NCI-H128 (cell line): ENCODE measurements around the gene RNU5B-1.
A peak's percentile ranks its signal among the peaks of the same experiment; 100 is the strongest.

ENCODE experiments used
- DNase-seq: peaks from one replicate; lab custom pipeline; 2025; ENCODE audit not compliant: unreplicated experiment; lab: John Stamatoyannopoulos, UW

RNU5B-1 gene

DNA sequence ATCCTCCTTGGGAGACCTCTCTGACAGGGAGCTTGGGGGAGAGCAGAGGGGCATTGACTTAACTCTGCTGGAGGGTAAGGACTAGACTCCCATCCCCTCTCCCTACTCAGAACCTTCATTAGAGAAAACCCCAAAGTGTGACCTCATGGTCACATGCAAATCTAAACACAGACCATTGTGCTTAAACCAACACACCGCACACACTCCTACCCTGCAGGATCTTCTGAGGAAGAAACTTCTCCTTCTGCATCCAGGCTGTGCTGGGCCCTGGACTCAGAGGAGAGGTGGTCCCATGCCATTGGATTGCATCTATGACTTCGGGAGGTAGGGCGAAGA is 17.0 kb upstream of the RNU5B-1 start:
- DNase-seq = no peak

DNA sequence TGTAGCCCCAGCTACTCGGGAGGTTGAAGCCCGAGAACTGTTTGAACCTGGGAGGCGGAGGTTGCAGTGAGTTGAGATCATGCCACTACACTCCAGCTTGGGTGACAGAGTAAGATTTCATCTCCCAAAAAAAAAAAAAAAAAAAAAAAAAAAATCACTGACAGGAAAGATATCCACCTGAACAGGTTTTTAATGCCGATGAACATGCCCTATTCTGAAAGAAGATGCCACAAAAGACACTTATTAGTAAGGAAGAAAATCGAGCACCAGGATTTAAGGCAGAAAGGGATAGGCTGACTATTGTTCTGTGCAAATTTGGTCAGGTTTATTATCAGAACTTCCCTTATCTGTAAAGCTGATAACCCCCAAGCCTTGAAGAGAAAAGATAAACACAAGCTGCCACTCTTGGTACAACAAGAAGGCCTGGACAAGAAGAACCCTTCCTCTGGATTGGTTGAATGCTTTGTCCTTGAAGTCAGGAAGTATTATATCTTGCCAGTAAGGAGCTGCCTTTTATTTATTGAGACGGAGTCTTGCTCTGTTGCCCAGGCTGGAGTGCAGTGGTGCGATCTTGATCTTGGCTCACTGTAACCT is 15.1 kb upstream of the RNU5B-1 start:
- no peak for DNase-seq

DNA sequence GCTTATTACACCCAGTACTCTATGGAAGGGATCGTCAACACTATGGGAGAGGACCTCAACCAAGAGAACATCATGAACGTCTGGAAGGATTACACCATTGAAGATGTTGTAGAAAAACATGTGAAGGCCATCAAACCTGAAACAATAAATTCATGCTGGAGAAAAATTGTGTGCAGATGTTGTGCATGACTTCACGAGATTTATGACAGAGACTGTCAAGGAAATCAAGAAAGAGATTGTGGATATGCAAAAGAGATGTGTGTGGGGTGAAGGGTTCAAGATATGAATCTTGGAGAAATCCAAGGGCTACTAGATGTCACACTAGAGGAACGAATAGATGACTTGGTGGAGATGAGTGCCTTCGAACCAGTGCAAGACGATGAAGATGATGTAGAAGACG is 14.2 kb upstream of the RNU5B-1 start:
- DNase-seq = no peak

DNA sequence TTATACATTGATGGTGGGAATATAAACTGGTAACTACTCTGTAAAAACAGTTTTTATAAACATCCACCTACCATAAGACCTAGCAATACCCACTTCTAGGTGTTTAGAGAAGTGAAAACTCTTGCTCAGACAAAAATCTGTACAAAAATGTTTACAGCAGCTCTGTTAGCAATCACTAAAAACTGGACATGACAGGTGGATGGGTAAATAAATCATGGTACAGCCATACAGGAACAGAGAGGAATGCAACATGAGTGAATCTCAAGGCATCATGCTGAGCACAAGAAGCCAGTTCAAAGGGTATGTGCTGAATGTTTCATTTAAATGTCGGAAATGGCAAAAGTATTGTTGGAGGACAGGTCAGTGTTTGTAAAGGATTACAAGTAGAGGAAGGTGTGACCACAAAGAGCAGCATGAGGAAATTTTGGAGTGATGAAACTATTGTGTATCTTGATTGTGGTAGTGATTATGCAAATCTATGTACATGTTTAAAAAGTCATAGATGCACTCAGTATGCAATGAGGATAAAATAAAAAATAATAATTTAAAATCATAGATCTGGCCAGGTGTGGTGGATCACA is 11.4 kb upstream of the RNU5B-1 start:
- DNase-seq = no peak

DNA sequence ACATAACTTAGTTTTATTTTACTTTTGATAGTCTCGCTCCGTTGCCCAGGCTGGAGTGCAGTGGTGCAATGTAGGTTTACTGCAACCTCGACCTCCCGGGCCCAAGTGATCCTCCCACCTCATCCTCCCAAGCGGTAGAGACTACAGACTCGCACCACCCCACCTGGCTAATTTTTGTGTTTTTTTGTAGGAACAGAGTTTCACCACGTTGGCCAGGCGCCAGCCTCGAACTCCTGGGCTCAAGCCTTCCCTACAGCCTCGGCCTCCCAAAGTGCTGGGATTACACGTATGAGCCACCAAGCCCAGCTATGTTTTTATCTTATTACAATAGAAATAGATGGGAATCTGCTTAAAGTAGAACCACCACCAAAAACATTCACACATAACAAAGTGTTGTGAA is 5.7 kb upstream of the RNU5B-1 start:
- DNase-seq = no peak

DNA sequence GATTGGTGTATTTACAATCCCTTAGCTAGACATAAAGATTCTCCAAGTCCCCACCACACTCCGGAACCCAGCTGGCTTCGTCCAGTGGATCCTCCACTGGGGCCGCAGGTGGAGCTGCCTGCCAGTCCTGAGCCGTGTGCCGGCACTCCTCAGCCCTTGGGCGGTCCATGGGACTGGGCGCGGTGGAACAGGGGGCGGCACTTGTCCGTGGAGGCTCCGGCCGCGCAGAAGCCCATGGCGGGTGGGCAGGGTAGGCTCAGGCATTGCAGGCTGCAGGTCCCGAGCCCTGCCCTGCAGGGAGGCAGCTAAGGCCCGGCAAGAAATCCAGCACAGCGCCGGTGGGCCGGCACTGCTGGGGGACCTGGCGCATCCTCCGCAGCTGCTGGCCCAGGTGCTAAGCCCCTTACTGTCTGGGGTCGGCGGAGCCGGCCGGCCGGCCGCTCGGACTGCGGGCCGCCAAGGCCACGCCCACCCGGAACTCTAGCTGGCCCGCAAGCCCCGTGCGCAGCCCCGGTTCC is 3.5 kb upstream of the RNU5B-1 start:
- DNase-seq = no peak

DNA sequence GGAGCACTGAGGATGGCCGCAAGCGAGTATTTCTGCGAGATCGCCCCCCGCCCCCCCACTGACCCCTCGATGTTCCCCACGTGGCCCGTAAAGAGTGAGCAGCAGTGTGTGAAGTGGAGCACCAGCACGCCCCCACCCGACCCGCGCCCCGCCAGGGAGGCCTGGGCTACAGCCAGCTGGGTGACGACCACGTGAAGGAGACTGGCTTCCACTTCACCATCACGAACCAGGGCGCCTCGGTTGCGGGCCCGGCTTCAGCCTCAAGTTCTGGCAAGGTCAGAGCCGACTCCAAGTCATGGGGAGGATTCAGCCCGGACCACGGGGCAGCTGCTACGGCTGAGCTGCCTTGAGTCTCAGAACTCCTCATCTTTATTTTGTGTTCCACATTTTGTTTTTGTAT is 2.4 kb upstream of the RNU5B-1 start:
- DNase-seq = no peak

DNA sequence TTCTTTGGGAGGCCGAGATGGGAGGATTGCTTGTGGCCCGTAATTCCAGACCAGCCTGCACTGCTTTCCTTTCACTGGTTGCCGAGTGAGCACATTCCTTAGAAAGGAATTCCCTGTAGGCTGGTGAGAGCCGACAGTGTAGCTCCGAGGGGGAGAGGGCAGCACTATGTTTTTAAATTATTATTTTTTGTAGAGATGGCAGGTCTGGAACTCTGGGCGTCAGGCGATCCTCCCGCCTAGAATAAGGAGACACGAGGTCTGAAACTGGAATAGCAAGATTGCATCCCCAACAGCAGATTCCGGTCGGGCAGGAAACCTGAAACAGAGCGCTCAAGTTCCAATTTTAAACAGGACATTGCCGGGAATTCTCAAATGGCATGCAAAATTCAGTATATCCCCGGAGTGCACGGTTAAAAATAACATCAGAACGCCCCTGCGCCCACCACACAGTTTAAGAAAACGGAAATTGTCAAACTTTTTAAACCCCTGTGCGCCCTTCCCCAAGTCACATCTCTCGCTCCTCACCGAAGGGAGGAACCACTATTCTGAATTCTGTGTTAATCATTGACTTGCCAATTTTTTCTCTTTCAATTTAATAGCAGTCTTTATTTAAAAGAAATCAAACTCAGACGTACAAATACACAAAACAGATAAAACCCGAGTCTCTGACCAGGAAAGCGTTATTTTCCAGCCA is 643 bp upstream of the RNU5B-1 start:
- DNase-seq = no peak

DNA sequence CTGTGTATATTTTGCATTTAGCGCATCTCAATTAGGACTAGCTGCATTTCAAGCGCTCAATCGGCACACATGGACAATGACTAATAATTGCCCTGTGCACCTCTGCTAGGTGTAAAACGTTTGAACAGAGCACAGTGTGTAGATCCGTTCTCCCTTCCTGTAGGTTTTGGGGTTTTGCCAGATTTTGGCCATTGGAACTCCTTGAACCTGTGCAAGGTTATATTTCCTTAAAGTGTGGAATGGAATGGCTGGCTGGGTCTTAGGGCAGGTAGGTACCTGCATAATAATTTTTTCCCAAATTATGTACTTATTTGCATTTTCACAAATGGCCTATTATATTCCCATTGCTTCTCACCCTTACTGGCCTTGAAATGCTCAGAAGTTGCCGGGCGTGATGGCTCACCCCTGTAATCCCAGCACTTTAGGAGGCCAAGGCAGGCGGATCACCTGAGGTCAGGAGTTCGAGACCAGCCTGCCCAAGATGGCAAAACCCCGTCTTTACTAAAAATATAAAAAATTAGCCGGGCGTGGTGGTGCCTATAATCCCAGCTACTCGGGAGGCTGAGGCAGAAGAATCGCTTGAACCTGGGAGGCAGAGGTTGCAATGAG is 777 bp downstream of the RNU5B-1 start:
- no peak for DNase-seq

DNA sequence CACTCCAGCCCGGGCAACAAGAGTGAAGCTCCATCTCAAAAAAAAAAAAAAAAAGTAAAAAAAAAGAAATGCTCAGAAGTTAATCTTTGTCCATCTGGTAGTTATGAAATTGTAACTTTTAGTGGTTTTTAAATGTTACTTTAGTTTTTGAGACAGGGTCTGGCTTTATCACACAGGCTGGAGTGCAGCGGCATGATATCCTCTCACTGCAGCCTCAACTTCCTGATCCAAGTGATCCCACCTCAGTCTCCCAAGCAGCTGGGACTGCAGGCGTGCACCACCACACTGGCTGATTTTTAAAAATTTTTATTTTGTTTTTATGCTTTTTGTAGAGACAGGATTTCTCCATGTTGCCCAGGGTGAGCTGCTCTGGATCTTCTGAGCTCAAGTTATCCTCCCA is 1.3 kb downstream of the RNU5B-1 start:
- no peak for DNase-seq

DNA sequence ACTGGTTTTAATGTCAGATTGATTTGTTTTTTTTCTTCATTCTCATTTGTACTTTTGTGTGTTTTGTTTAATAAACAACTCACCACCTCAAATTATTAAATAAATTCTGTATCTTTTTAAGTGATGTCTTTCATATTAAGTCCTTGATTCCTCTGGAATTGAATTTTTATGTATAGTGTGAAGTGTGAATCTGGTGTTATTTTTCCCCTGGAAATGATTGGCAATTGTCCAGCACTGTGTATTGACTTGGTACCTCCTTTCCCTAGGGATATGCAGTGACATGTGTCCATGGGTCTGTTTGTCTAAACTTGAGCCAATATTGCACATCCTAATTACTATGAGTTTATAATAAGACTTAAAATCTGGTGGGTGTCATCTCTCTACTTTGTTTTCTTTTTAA is 2.1 kb downstream of the RNU5B-1 start:
- DNase-seq = no peak

DNA sequence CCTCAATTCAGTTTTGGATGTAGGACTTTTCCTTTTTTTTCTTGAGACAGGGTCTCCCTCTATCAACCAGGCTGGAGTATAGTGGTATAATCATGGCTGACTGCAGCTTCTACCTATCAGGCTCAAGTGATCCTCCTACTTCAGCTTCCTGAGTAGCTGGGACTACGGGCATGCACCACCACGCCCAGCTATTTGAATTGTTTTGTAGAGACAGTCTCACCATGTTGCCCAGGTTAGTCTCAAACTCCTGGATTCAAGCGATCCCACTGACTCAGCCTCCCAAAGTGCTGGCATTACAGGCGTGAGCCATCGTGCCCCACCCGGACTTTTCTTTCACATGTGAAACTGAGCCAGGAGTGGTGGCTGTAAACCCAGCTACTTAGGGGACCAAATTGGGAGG is 3.5 kb downstream of the RNU5B-1 start:
- no peak for DNase-seq

DNA sequence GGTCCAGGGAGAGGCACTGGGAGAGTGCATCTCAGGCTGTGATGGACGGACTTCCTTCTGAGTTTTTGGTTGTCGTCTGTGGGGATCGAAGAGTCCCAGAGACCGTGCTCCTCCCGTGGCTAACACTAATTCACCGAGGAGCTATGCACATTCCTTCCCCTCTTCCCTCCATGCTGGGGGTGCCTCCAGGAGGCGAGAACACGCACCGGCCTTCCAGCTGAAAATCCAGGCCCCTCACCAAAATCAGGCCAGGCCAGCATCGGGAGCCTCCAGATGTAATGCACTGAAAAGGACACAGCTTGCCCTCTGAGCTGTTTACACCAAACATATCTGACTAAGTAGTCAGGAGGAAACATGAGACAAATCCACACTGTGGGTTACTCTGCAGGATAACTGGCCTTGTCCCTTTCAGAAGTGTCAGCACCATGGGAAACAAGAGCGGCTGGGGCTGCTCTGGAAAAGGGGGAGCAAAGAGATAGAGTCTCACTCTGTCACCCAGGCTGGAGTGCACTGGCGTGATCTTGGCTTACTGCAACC is 5.5 kb downstream of the RNU5B-1 start:
- DNase-seq = no peak

DNA sequence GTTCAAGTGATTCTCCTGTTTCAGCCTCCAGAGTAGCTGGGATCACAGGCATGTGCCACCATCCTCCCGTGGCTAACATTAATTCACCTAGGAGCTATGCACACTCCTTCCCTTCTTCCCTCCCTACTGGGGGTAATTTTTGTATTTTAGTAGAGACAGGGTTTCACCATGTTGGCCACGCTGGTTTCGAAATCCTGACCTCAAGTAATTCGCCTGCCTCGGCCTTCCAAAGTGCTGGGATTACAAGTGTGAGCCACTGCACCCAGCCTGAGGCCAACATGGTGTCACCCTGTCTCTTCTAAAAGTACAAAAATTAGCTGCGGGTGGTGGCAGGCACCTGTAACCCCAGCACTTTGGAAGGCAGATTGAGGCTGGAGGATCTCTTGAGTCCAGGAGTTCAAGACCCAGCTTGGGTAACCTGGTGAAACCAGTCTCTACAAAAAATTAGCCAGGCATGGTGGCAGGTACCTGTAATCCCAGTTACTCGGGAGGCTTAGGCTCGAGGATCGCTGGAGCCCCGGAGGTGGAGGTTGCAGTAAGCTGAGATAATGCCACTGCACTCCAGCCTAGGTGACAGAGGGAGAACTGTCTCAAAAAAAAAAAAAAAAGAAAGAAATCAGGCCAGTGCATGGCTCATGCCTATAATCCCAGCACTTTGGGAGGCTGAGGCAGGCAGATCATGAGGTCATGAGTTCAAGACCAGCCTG is 6.1 kb downstream of the RNU5B-1 start:
- DNase-seq = no peak

DNA sequence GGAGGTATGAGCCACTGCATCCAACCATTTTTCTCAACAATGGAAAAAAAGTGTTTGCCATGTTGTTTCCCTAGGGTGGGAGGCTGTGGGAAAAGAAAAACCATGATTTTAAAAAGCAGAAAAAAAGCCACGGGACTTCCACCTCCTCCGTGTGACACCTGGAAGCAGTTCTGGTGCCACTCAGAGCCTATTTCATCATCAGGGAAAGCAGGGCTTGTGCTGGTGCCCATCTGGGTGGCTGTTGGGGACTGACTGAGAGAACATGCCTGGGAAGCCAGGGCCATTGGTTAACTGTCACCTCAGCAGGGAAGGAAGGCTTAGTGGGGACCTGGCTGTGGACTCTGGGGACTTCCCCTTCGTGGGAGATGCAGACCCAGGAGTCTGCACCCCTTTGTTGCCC is 7.3 kb downstream of the RNU5B-1 start:
- DNase-seq = no peak

DNA sequence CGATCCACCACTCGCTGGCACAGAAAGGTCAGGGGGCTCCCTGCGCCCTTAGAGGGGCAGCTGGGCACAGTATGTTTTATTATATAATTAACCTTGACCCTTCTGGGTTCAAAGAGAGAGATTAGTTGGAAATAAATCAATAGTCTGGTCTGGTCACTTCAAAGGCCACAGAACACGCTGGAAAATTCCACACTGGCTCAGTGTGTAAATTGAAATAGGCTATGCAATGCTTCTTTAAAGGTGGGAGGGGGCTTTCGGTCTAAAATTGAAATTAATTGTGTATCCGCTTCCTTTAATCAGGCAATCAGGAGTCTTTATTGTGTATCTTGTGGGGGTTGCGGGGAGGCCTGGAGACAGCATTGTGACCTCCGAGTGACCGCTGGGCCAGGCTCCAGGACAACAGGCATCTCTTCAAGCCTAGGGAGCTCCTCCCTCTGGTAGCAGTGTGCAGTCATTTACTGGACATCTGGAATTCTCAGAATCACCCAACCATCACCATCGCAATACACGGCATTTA is 8.0 kb downstream of the RNU5B-1 start:
- no peak for DNase-seq

DNA sequence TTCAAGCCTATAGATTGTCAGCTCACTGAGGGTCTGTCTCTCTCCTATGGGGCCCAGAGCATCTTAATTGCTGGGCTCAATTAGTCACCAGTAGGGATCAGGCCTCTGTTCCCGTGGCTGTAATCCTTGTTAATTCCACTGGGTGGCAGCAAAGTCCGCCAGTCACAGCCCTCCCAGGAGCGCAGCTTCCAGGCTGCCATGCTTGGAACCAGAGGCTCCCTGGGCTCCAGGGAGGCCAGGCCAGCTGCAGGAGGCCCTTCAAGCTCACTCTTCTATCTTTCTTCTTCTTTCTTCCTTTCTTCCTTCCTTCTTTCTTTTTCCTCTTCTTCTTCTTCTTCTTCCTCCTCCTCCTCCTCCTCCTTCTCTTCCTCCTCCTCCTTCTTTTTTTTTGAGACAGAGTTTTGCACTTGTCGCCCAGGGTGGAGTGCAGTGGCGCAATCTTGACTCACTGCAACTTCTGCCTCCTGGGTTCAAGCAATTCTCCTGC is 14.4 kb downstream of the RNU5B-1 start:
- DNase-seq = peak; percentile 39

DNA sequence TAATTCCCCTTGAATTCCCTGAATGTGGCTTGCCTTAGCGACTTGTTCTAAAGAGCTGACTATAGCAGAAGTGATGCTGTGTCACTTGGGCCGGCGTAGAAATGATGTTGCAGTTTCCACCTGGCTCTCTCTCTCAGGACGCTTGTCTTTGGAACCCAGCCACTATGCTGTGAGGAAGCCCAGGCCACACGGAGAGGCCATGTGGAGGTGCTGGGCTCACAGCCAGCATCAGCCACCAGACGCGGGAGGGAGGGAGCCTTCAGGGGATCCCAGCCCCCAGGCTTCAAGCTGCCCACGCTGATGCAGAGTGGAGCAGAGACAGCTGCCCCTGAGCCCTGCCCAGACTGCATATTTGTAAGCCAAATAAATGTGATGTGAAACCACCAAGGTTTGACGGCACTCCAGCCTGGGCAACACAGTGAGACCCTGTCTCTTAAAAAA is 18.6 kb downstream of the RNU5B-1 start:
- no peak for DNase-seq

DNA sequence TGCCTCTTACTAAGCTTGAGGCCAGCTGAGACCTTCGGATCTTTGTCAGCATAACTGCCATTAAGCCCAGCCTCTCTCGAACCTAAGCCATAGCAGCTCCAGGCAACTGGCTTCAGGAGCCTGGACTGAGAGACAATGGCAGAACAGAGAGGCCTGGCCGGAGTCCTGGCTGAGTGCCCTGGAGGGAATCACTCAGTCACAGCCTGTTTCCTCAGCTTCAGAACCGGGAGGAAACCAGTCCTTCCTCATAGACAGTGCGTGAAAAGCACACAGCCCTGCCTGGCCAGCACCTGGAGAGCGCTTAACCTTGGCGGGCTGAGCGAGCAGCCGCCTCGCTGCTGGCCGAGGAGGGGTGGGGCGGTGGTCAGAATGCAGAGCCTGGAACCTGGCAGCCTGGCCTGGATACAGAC is 21.6 kb downstream of the RNU5B-1 start:
- no peak for DNase-seq

DNA sequence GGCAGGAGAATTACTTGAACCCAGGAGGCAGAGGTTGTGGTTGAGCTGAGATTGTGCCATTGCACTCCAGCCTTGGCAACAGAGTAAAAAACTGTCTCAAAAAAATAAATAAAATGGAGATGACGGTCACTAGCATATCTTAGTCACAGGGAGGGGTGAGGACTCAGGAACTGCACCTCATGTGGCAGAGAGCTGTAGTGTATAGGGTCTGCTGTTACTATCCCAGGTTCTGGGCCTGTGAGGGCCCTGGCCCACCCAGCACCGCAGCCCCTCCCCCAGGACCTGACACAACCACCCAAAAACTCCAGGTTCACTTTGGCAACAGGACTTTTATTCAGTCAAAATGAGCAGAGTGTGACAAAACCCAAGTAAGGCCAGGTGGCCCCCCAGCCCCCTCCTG is 22.3 kb downstream of the RNU5B-1 start:
- DNase-seq = no peak
